Measurements from ENCODE around the gene GCK. TPM values are rescaled to one million over a fixed set of nuclear protein-coding genes. Genes with fewer than 3 reads are reported as not detected.

The GCK gene
- total RNA-seq, 2 donors from 2014 or later = 0.24 TPM; not detected in 1

Other genes with a start within 250 kb of the GCK start
- gene SPDYE1, start 191.5 kb downstream of the GCK start, total RNA-seq = not detected
- gene DBNL, start 144.7 kb downstream of the GCK start, total RNA-seq = 100 to 1,000 TPM; 173 to 202 TPM
- gene PGAM2, start 123.9 kb downstream of the GCK start, total RNA-seq = not detected
- gene POLM, start 106.9 kb downstream of the GCK start, total RNA-seq = 10 to 100 TPM; 25.9 to 66.9 TPM
- 1 to 10 TPM; 1.0 to 2.4 TPM for gene AEBP1, start 85.1 kb downstream of the GCK start, total RNA-seq
- 100 to 1,000 TPM; 101 to 229 TPM for gene POLD2, start 65.9 kb downstream of the GCK start, total RNA-seq
- not detected for gene MYL7, start 48.1 kb downstream of the GCK start, total RNA-seq
- 10 to 100 TPM; 93.1 to 99.3 TPM for gene YKT6, start 11.5 kb upstream of the GCK start, total RNA-seq
- gene CAMK2B, start 136.2 kb upstream of the GCK start, total RNA-seq = under 1 TPM in 1 of 2 donors, not detected in 1; 0.10 TPM

All from natural killer cell treated with Interleukin-12 subunit alpha and Interleukin-12 subunit beta and Interleukin-15 and Interleukin-18, amount 100 ng/mL, for 72 hours (primary cell).